ENCODE data around the gene TRIM63.

Gene TRIM63

DNA sequence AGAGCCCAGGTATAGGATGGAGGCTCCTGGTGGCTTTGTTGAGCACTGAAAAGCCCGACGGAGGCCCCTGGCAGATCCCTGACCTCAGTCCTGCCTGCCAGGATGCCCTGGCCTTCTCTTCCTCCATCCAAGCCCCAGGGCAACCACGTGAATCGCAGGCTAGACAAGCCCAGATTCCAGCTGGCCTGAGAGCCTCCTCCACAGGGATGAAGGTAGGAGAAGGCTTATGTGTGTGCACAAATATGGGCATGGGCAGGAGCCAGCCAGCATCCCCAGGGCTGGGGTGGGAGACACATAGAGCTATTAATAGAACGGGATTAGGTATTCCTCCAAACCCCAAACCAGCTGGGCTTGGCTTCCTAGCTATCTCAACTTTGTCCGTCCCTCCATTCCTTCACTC lies 49.8 kb downstream of the TRIM63 start:
- H3K27ac ChIP-seq, result no peak overlapping the region
- DNase-seq (ENCODE audit: low spot score), result no peak
- TF ChIP-seq, protein P1, sequence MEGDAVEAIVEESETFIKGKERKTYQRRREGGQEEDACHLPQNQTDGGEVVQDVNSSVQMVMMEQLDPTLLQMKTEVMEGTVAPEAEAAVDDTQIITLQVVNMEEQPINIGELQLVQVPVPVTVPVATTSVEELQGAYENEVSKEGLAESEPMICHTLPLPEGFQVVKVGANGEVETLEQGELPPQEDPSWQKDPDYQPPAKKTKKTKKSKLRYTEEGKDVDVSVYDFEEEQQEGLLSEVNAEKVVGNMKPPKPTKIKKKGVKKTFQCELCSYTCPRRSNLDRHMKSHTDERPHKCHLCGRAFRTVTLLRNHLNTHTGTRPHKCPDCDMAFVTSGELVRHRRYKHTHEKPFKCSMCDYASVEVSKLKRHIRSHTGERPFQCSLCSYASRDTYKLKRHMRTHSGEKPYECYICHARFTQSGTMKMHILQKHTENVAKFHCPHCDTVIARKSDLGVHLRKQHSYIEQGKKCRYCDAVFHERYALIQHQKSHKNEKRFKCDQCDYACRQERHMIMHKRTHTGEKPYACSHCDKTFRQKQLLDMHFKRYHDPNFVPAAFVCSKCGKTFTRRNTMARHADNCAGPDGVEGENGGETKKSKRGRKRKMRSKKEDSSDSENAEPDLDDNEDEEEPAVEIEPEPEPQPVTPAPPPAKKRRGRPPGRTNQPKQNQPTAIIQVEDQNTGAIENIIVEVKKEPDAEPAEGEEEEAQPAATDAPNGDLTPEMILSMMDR (conservative IDR thresholded peaks at IDR 0.05; ENCODE audit: low read depth), result no peak
- ChIA-PET POLR2A (ENCODE audit: low non-redundant PET) (no interaction called here), CTCF (interaction anchor here (1.1 kb wide), 1 partner anchor 10 kb away, joined by 4 read pairs; no protein-coding TSS in a partner anchor)

DNA sequence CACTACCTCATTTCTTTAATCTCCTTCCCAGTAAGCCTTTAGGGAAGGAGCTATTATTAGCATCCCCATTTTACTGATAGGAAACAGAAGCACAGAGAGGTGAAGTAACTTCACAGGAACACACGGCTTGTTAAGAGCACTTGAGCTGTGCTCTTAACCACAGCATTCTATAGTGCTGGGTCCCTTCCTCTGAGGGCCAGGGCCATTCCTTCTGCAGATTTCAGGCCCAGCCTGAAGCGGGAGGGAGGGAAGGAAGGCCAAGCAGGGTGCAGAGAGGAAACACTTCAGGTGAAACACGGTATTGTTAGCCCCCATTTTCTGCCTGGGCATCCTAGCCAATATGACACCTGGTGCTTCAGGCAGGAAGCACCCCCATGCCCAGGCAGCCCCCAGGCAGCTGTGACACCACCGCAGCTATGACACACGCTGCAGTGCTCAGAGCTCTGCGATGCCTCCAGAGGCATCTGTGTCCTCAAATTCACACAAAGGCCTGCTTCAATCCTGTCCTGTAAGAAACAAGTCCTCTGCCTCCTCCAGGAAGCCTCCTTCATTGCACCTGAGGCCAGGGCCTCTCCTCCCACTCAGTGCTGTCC lies 50.4 kb downstream of the TRIM63 start:
- no peak overlapping the region for H3K27ac ChIP-seq
- DNase-seq (ENCODE audit: low spot score), result no peak
- ChIA-PET POLR2A (ENCODE audit: low non-redundant PET) (no interaction called here), CTCF (interaction anchor here (0.6 to 1.1 kb wide), 2 partner anchors 10 to 340 kb away, joined by 4 read pairs; no protein-coding TSS in a partner anchor)
- TF ChIP-seq, protein P1 (conservative IDR thresholded peaks at IDR 0.05; ENCODE audit: low read depth), result no peak

DNA sequence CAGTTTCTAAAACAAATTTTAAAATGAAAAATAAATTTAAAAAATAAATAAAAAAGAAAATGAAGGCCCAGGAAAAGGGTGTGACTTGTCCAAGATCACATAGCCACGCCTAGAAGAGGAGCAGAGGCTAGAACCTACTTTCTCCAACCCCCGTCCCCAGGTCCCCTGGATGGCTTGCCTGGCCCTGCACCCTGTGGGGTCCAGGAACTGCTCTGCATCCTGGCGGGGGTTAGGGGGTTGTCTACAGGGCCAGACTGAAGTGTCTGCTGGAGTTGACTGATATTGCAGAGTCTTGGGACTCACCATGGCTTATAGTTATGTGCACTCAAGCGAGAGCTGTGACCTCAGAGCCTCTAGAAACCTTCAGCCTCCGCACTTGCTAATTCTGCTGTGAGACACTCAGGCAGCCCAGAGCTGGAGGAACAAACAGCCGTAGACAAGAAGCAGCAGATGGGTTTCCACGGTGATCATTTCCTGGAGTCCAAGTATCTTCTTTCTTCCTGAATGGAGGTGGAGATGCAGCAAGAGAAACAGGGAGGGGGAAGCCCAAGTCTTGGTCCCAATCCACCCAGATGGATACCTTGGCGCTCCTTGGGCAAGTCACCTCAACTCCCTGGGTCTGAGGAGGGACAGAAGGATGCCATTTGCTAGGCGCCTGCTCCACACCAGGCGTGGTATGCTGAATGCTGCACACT lies 51.0 kb downstream of the TRIM63 start:
- H3K27ac ChIP-seq, result no peak overlapping the region
- TF ChIP-seq, protein P1 (conservative IDR thresholded peaks at IDR 0.05; ENCODE audit: low read depth), result no peak
- no peak for DNase-seq (ENCODE audit: low spot score)
- CTCF ChIA-PET, result interaction anchor here (0.6 kb wide), 1 partner anchor 340 kb away, joined by 4 read pairs; no protein-coding TSS in a partner anchor
- POLR2A ChIA-PET (ENCODE audit: low non-redundant PET), result no interaction called here

DNA sequence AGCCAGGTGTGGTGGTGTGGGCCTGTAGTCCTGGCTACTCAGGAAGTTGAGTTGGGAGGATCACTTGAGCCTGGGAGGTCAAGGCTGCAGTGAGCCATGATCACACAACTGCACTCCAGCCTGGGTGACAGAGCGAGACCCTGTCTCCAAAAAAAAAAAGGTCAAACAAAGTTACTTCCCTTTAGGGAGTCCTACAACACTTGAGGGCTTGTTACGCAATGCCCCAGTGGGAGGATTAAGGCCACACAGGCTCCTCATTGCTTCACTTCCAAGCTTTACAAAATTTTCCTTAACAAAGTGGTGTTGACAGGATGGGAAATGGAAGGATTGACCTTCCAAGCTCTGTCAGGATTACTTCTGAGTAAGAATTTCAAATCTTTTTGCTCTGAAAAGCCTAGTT lies 52.1 kb downstream of the TRIM63 start:
- TF ChIP-seq, protein P1 (conservative IDR thresholded peaks at IDR 0.05; ENCODE audit: low read depth), result no peak
- ChIA-PET POLR2A (ENCODE audit: low non-redundant PET) (no interaction called here), CTCF (interaction anchor here (0.6 kb wide), 1 partner anchor 55 kb away, joined by 4 read pairs; no protein-coding TSS in a partner anchor)
- no peak for DNase-seq (ENCODE audit: low spot score)
- peak overlapping the region; percentile 14; the same call in 1 of the 2 replicates for H3K27ac ChIP-seq

DNA sequence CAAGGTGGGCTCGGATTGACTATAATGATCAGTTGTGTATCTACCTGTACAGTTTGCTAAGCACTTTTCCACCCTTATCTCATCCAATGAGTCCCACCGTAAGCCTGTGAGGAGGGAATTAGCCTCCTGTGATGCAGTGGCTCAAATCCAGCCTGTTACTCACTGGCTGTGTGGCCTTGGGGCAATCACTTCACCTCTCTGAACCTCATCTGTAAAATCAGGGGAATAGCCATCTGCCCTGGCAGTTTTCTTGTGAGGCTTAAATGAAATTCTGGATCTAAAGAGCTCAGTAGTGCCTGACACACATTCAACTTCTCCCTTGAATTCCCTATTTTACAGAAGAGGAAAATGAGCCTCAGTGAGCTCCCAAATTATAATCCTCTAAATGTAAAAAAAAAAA lies 53.3 kb downstream of the TRIM63 start:
- POLR2A ChIA-PET (ENCODE audit: low non-redundant PET), result no interaction called here

DNA sequence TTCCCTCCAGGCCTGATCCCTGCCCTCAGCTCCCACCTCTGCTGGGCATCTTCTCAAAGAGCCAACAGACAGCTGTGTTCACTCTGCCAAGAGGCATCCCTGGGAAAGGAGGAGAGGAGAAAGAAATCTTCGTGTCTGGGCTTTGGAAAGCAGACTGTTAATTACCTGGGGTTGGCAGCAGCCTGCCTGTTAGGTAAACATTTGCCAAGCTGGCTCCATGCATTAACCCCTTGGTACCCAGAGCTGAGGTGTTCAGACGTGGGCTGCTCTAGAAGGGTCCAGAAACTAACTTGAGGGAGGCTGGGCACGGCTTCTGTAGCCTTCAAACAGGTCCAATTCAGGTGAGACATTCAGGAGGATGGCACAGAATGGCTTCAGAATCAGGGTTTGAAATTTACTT lies 54.6 kb downstream of the TRIM63 start:
- no peak for DNase-seq (ENCODE audit: low spot score)
- ChIA-PET CTCF (interaction anchor here (0.6 to 1.0 kb wide), 2 partner anchors 23 to 25 kb away, joined by 3 read pairs; no protein-coding TSS in a partner anchor), POLR2A (ENCODE audit: low non-redundant PET) (no interaction called here)
- TF ChIP-seq, protein P1 (conservative IDR thresholded peaks at IDR 0.05; ENCODE audit: low read depth), result no peak
- no peak overlapping the region for H3K27ac ChIP-seq

More for the DNA sequence above, 53.3 kb downstream of the TRIM63 start:
- TF ChIP-seq, protein P1 (conservative IDR thresholded peaks at IDR 0.05; ENCODE audit: low read depth), result no peak
- no peak overlapping the region for H3K27ac ChIP-seq
- no peak for DNase-seq (ENCODE audit: low spot score)
- CTCF ChIA-PET, result interaction anchor here (0.6 kb wide), 1 partner anchor 174 kb away, joined by 5 read pairs; no protein-coding TSS in a partner anchor
